GM12891 (cell line): ENCODE measurements around the gene ZNF236.

ENCODE experiments used
- POLR2AphosphoS5 ChIP-seq: IDR thresholded peaks from 2 replicates; pipeline ENCODE4 v1.6.1; 2011; ENCODE audit warnings: low read depth, low read length, control low read depth
- TAF1 ChIP-seq: IDR thresholded peaks from 2 replicates; pipeline ENCODE4 v1.6.1; 2011; ENCODE audit warnings: low read depth, low read length, control low read depth

GRCh38 chr18:76993573-76993972, 171.2 kb downstream of the ZNF236 start:
- TF ChIP-seq POLR2AphosphoS5: no peak
- TF ChIP-seq TAF1: no peak
